ENCODE measurements around the gene MCC.

Gene MCC

DNA sequence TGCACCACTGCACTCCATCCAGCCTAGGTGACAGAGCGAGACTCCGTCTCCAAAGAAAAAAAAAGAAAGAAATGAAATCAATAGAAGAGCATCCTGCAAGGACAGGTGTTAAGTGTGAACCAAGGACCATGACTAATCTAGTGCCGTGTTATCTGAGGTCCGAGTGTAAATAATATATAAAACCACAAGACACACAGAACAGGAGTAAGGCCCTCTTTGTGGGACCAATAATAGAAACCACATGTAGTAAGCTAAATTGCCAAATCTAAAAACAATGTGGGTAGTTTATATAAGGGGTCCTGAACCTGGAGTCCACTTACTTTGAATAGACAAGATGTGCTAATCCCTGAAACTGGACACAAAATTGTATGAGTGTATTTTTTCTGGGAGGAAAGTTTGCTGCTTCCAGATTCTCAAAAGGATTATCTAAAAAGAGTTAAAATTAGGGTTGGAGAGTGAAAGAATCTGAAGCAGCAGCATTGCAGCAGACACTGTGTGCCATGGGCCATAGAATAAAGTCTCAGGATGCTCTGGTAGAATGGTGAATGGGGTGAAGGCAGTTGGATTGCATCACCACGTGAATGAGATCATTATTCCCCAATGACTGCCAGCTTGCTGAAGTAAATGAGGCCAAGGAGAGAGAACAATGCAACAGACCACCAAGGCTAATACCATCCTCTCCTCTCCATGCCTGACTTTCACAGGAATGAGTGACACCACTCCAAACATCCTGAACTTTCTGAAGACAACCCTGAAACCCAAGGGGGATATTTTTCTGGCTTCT, 288.9 kb downstream of the MCC start:
- DNase-seq (ENCODE audit: low read depth) = no peak

DNA sequence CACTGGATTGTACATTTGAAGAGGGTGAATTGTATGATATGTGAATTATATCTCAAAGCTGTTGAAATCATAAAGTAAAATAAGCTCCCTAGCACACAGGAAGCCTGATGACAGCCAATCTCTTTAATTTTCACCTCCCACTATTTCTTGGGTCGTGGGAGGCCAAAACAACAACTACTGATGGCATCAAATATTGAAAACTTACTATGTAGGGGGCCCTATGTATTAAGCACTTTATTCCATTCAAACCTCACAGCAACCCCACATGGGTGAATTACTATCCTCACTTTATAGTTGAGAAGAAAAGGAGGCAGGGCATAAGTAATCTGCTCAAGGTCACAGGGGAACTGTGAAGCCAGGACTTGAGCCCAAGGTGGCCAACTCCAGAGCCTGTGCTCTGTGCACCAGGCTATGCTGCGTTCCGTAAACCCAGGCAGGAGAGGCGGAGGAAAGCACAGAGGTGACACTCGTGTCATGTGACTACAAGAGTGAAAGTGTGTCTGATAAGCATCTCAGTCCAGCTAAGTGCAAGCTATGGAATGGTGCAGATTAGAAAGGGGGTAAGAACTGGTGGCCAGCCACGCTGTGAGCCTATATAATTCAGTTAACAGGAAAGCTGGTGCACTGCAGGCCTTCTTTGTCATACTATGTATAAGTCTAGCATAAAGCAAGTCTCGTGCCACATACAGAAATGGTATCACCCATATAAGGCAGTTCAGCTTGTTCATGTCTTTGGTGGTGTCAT, 290.6 kb downstream of the MCC start:
- no peak for DNase-seq (ENCODE audit: low read depth)

DNA sequence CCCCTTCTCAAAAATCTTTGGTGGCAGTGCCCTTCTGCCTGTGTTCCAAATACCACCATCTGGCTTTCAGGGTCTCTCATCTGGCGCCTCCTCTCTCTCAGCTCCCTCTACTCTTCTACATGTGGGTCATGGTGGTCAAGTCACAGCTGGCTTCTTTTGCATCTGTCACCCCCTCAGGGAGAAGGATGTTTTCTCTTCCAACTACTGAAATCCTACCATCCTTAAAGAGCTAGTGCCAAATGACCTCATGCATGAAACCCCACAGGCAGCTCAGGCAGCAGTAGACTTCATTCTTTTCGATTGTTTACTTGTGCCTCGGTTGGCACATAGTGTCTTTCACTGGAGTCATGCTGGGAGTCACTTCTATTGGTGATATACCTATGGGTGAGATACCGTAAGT, 292.5 kb downstream of the MCC start:
- DNase-seq (ENCODE audit: low read depth) = no peak

DNA sequence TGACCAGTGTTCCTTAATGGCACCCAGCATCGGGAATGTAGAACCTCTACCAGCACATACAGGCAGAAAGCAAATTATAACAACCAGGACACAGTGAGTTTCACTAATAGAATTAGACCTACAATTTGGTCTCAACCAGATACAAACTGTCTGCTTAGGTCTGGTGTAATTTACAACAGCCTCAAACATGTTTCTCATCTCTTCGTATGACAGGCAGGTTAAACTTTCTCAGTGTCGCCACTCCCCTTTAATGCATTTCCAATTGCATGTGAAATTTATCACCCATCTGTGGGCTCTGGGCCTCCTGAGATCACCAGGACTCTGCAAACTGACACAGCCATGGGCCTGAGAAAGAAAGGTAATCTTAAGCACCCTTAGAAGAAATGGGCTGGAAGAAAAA, 293.0 kb downstream of the MCC start:
- DNase-seq (ENCODE audit: low read depth) = no peak

DNA sequence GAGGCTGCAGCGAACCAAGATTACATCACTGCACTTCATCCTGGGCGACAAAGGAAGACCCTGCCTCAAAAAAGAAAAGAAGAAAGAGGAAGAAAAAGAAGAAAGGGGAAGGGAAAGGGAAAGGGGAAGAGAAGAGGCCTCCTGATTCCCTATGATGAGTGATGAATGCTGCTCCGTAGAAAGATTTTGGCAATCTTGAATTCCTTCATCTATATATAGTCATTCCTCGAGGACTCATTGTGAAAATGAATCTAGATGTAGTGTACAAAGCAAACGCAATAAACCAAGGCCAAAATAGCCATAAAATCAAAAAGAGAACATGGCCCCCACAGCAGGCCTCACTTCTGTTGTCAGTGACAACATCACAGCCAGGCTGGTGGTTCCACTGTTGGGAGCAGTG, 293.7 kb downstream of the MCC start:
- DNase-seq (ENCODE audit: low read depth) = no peak

DNA sequence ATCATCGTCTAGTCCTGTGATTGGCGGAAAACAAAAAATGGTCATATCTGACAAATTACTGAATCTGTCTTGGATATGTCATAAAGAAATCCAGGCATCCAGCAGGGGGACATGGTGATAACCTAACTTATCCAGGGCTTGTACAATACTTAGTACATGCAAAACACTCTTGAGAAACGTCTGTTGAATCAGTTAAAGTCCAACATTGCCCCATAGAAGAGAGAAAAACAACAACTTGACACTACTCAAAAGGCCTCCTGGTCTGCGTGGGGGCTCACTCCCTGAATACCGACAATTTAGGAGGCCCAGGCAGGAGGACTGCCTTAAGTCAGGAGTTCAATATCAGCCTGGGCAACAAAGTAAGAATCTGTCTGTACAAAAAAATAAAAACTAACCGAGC, 294.1 kb downstream of the MCC start:
- no peak for DNase-seq (ENCODE audit: low read depth)

DNA sequence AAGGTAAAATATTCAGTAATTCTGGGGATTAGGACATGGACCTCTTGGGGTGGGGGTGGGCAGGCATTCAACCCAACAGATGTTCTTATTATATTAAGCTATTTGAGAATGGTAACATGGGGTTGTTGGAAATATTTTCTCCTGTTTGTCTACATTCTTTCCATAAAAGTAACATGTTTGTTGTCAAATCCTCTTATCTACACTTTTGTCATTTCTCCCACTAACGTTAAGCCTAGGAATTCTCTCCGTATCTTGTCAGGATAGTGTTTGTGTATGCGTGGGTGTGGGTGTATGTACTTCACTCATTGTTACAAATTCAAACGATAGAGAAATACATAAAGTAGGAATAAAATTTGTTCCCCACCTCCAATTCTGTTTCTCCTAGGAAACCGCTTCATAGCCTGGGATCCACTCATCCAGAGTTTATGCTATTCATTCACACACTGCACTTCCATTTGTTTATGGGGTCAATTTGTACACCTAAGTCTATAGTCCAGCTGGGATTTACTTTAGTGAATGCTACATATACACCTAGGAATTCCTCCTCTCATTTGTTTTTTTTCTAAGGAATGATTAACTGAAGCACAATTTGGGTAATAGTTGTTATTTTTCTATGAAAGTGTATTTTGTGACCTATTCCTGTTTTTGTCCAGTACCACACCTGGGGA, 294.8 kb downstream of the MCC start:
- no peak for DNase-seq (ENCODE audit: low read depth)

DNA sequence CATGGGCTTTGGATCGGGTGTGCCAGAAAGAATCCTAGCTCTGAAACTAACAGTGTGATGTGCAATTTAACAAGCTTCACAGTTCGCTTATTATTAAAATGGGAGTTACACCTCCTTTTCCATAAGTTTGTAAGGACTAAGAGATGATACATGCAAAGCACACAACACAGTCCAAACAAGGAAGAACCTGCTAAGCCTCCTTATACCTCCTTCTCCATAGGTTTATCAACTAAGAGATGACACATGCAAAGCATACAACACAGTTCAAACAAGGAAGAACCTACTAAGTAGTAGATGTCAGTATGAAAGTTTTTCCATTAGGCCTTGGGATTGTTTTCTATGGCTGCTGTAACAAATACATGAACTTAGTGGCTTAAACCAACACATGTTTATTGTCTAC, 295.7 kb downstream of the MCC start:
- DNase-seq (ENCODE audit: low read depth) = no peak

DNA sequence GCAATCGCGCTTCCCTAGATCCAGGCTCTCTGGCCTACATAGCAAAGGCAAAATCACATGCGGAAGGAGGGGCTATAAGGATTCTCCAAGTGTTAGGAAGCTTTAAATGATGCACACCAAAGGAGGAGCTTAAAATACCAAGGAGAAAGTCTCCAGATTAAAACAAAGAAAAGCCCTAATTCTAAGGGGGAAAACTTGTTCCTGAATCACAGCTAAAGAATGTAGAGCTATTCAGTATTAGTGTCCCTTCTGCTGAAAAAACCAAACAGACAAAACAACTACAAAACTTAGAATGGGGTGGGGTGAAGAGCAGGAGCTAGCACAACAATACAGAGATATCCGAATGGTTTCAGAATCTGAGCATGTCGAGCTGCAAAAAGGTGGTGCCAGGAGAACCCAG, 297.9 kb downstream of the MCC start:
- DNase-seq (ENCODE audit: low read depth) = no peak

DNA sequence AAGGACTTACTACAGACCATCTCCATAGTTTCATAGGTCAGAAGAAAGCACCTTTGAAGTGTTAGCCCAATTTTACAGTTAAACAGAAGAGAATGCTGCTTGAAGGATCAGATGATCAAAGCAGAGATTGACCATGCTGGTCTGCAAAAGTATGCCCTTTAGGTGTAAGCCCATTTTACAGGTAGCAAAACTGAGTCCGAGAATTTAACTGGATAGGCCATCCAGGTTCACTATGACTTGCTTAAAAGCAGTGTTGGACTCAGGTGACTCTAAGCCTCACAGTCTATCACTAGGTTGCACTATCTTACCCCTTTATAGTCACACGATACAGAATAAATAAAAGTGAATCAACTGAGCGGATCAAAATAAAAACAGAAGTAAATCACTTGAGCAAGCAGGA, 299.0 kb downstream of the MCC start:
- no peak for DNase-seq (ENCODE audit: low read depth)

DNA sequence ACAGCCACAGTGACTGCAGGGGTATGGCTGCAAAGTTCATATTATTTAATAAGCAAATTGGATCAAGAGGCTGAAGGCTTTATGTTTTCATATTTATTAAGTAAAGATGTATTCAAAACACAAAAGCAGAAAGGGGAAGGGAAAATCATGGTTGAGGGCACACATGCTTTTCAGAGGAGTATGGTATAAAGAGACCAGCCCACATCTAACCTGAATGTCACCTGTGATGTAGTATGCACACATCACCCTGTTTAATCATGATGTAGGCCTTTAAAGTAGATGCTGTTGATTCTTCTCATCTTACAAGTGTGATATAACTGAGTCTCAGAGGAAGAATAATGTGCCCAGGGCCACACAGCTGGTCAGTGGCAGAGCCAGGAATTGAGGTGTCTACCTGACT, 299.8 kb downstream of the MCC start:
- no peak for DNase-seq (ENCODE audit: low read depth)

DNA sequence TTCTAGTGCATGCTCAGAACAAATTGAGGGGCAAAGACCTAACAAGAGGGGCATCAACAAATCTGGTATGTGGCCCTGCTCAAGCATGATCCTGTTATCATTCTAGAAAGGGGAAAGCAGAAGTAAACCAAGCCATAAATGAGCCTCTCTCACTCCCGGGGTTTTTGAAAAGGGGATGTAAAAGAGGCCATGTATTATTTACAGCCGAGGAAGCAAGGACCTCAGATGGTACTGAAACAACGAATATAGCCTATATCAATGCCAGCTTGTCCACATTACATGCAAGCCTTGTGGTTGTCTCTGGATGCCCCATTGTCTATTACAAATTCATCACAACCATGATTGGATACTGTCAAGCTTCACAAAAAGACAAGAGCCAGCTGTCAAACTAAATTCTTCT, 300.3 kb downstream of the MCC start:
- no peak for DNase-seq (ENCODE audit: low read depth)

DNA sequence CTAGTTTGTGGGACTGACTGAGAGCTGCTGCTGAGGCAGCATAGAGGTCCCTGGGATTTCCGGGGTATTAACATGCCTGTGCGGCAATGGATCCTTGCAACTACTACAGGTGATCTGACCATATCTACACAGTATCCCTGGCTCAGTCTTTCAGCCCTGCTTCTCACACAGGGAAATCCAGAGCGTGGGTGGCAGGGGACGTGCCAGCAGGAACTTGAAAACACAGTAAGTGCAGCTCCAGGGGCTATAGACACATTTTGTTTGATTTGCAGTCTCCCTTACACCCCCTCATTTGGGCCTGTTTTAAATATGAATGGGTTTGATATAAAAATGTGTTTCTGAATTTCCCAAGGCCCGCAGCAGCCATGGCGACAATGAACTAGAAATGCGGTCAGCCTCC, 302.2 kb downstream of the MCC start:
- no peak for DNase-seq (ENCODE audit: low read depth)

DNA sequence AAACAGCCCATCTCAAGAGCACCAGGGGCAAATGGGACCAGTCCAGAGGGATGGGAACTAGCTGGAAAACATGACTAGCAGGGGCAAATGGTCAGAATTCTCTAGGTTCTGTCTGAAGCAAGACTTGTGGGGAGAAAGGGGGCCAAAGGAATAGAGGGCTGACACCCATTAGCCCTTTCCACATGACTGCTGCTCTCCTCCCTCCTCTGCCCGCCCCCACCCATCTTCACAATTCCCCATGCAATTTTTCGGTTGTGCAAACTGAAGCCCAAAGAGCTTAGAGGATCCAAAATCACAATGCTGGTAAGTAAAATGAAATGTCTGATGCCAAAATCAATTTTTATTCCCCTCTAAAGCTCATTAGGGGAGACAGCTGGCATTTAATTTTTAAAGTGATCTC, 304.6 kb downstream of the MCC start:
- no peak for DNase-seq (ENCODE audit: low read depth)

DNA sequence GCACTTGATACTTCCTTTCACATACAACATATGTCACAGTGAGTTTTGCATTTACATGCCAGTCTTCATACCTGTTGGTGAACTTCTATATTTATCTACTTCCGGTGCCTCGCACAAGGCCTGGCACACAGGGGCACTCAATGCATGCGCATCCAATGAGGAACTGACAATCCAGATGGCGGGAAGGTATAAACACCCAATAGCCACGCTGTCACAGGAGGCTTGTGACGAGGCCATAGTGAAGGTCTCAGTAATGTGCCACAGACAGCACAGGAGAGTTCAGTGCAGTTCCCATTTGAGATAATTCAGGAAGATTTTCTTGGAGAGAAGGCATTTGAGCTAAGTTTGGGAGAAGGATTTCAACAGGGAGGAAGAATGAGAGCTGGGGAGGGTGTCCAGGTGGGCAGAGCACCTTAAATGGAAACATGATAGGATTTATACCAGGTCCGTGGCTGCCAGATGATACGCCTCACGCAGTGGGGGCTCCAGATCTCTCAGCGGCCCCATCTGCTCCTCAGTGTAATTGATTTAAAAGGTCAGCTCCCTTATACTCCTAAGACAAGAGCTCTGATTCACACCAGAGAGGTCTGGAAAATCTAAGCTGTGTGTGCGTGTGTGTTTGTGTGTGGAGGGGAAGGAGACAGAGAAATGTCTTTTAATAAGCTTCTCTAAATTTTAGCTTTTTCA, 305.5 kb downstream of the MCC start:
- DNase-seq (ENCODE audit: low read depth) = no peak

DNA sequence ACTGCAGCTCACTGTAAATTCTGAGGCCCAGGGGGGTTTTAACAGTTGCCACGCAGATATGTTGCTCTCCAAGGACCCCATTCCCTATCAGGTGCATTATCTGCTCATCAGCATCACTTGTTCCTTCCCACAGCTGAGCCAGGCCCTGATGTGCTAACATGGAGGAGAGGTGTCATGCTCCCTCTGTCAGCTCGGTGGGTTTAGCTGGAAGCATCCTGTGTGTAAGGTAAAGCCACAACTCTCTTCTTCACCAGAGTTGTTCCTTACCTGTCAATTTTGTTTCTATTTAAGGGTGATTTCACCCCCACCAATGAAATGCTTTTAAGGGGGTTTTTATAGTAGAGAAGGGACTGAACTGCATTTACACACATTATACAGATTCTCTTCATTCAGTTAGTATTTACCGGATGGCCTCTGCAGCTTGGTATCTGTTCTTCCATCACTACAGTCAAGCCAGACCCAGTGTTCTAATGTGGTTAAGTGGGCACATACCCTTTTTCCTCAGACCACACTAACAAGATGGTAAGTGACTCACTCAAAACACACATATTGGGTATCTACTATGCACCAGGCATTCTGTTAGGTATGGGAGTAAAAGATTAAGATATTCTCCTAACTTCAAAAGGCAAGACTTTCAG, 306.3 kb downstream of the MCC start:
- no peak for DNase-seq (ENCODE audit: low read depth)

DNA sequence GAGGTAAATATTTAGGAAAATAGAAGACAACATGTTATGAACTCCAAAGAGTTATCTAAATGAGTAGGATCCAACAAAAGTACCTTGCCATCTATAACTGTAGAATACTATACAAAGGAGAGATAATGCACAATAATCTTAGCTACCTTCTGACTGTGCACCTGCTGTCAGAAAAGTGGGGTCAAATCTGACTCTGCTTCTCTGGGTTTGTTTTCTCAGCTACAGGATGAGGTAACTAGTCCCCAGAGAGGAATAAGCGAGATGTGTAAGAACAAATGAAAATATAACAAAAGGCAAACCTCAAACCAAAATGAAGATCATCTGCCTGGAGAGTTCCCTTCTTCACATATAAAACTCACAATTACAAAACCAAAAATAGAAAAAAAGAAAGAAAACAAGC, 306.8 kb downstream of the MCC start:
- no peak for DNase-seq (ENCODE audit: low read depth)

DNA sequence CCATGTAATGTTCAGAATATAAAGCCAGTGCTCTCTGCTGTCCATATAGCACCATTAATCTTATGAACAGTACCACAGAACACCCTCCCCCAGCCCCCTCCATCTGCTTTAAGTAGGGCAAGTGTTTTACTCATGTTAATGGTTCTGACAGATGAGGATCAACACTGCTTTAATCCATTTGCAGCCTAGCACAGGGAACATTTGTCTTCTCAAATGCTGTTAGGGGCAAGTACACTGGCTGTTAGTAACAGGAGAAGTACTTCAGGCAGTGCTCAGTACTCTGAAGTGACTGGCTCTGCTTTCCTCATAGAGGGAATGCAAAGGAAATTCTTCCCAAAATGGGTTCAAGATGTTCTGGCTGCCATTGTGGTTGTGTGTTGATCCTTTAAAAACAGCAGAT, 309.1 kb downstream of the MCC start:
- no peak for DNase-seq (ENCODE audit: low read depth)

DNA sequence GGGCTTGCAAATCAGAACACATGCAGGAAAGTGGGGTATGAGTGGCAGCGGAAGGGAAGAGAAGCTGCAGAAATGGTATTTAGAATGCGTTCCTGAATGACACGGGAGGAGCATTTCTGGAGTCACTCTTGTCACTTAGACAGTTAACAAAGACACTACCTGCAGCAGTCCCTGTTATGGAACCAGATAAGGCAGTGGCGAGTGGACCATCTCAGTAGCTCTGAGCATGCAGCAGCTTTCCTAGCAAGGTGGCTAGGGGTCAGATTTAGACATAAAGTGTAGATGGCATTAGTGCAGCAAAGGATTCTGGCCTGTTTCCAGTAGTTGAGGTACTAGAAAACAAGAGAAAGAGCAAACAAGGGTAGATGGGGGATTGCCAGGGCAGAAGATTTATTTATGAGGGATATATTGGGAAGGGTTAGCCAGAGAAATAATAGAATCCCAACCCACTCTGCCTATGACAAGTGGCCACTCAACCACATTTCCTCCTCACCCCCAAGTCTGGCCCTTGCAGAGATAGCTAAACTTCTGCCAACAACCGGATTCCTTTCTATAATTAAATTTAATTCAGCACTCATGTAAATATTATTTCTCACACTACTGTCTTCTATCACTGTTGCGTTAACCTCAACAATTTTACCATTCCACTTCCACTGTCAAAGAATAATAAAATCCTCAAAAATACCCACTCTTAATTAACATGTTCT, 310.0 kb downstream of the MCC start:
- no peak for DNase-seq (ENCODE audit: low read depth)

DNA sequence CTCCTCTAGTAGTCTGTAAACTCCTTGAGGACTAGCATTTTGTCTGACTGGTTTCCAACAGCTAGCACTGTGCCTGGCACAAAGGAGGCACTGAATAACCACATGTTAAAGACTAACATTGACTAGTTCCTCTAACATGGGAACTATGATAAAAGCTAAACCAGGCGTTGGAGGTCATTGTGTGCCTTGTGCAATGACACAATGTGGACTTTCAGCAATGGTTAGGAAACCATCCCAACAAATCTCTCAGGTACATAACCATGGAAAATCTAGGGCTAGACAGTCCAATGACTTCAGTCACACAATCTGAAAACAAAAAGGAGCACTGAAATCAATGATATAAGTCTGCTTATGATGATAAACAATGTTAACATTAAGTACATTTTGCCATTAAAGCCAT, 311.0 kb downstream of the MCC start:
- no peak for DNase-seq (ENCODE audit: low read depth)

DNA sequence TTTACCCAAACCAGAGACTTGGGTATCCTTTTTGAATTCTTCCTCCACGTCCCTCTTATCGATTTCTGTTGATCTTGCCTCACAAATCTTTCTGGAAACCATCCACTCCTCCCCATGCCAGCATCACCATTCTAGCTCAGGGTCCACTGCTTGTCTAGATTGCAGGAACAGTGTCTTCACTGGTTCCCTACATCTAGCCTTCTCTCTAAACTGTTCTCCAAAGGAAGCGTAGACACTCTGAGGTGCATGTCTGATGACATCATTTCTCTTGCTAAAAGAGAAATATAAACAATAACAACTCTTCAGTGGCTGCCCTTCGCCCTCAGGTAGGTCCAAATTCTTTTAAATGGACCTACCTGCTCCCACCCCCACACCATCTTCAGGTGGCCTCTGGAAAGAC, 311.5 kb downstream of the MCC start:
- DNase-seq (ENCODE audit: low read depth) = no peak

DNA sequence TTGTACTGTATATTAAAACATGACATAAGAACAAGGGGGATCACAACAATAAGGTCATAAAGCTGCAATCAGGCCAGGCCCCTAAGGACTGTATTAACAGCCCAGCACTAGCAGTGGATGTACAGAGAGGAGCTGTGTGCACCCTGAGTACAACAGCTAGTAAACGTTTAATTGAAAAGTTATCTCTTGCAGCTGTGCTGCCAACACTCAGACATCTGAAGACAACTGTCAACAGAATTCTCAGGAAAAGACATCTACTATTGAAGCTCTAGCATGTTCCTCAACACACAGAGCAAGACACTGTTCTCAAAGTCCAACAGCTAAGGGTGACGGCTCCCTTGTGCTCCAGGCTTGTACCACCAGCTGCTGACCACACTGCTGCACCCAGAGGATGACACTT, 312.1 kb downstream of the MCC start:
- no peak for DNase-seq (ENCODE audit: low read depth)
